GM23338 (cell line): ENCODE results near the gene DENND2A.

Experiments
- CTCF ChIP-seq, 2 experiments: fragments of 200-600 bp in 1 of 2; sonication (generic) in 1 of 2; conservative IDR thresholded peaks; 2 replicates each; pipeline versions ENCODE4 v1.5.1 to v1.6.1; 2016 to 2017; ENCODE audit warnings: antibody characterized with exemption in 2 of 2, low read depth in 2 of 2, mild to moderate bottlenecking in 2 of 2, moderate library complexity in 1 of 2
- EZH2phosphoT487 ChIP-seq: fragments of 200-600 bp; sonication (generic); IDR thresholded peaks from one replicate; pipeline ENCODE4 v1.8.1; 2018; ENCODE audit warnings: antibody characterized with exemption; ENCODE audit not compliant: unreplicated experiment
- ZNF462 ChIP-seq: fragments of 250-450 bp; sonication (Bioruptor Pico); IDR thresholded peaks from 2 replicates; pipeline ENCODE4 v1.5.0; 2020; ENCODE audit warnings: mild to moderate bottlenecking, moderate library complexity

- TF ChIP-seq CTCF (conservative IDR thresholded peaks at IDR 0.05; ENCODE audit: low read depth in 2 of 2): no peak
- TF ChIP-seq EZH2phosphoT487: no peak
- no peak for TF ChIP-seq ZNF462 (CRISPR knock-in tag)
Observed at GRCh38 chr7:140688341-140688740, 47.7 kb upstream of the DENND2A start.
